K562 (cell line): ENCODE data around the gene DCAF12. TPM values are rescaled to one million over a fixed set of nuclear protein-coding genes. Genes with fewer than 3 reads are reported as not detected.

Source experiments
- ATAC-seq: fragments of 200-7000 bp; cut with Tn5 transposase; 3 replicates; pipeline ENCODE4 v1.9.1; 2020; ENCODE audit warnings: moderate library complexity
- BruUV-seq: library from RNA; stranded (reverse); fragments of 400-500 nt; replicated peaks from 2 replicates; lab custom pipeline; 2021; lab: Mats Ljungman, UMichigan
- CTCF ChIA-PET: fragments of 300-600 bp; formaldehyde crosslinking; extraction: SDS; loops from one replicate; lab custom pipeline; 2021; ENCODE audit warnings: low intra/inter-chr PET ratio; lab: Yijun Ruan, JAX
- POLR2A ChIA-PET: fragments of 300-600, 350-650 bp; sonication (Branson Sonifier 250); formaldehyde crosslinking; extraction: SDS; loops from one replicate; lab custom pipeline; 2021; ENCODE audit warnings: antibody characterized with exemption, inconsistent platforms; lab: Yijun Ruan, JAX
- DNase-seq, 4 experiments: peaks; one replicate each; pipeline versions ENCODE4 v3.0.0 to v3.0.0-alpha.2; 2011 to 2018; ENCODE audit warnings: low spot score in 3 of 4, mixed read lengths in 3 of 4; ENCODE audit errors: extremely low read depth in 1 of 4
- FAIRE-seq: peaks from 2 replicates; lab custom pipeline; 2011; peaks lifted over from hg19 to GRCh38; lab: Jason Lieb, UNC
- H2AFZ ChIP-seq: 2 replicates; pipeline ENCODE4 v1.6.0; 2011; ENCODE audit warnings: low read depth, low read length, control low read depth, inconsistent platforms
- H3K27ac ChIP-seq: fragments of 200-600 bp; 3 replicates; pipeline ENCODE4 v1.8.0; 2011; ENCODE audit warnings: low read depth, mild to moderate bottlenecking, control low read depth, inconsistent platforms, low read length, moderate library complexity, mixed read lengths; ENCODE audit errors: extremely low read depth
- H3K27me3 ChIP-seq, 2 experiments: fragments of 300-600 bp in 1 of 2; 2 replicates in 1 of 2; 3 replicates in 1 of 2; pipeline versions ENCODE4 v1.6.0 to v1.8.0; 2011; ENCODE audit warnings: inconsistent platforms in 2 of 2, low read length in 2 of 2, mild to moderate bottlenecking in 1 of 2, mixed read lengths in 1 of 2, moderate library complexity in 1 of 2; ENCODE audit not compliant: control insufficient read depth in 2 of 2, insufficient read depth in 2 of 2
- H3K36me3 ChIP-seq: fragments of 300-600 bp; 3 replicates; pipeline ENCODE4 v1.8.0; 2011; ENCODE audit warnings: mild to moderate bottlenecking, low read length, inconsistent platforms; ENCODE audit not compliant: control insufficient read depth, insufficient read depth
- H3K4me1 ChIP-seq, 2 experiments: fragments of 200-600 bp in 1 of 2; replicated peaks in 1 of 2; 2 replicates in 1 of 2; 3 replicates in 1 of 2; pipeline versions ENCODE4 v1.5.1 to v1.8.0; 2011; ENCODE audit warnings: inconsistent platforms in 2 of 2, low read length in 2 of 2, mild to moderate bottlenecking in 1 of 2, mixed read lengths in 1 of 2, moderate library complexity in 1 of 2; ENCODE audit not compliant: control insufficient read depth in 2 of 2, insufficient read depth in 2 of 2
- H3K4me2 ChIP-seq: 2 replicates; pipeline ENCODE4 v1.6.1; 2011; ENCODE audit warnings: low read length, control low read depth, inconsistent platforms, mixed read lengths; ENCODE audit not compliant: insufficient read depth
- H3K4me3 ChIP-seq: fragments of 200-600 bp; sonication (generic), shearing (Covaris generic); 2 replicates; pipeline ENCODE4 v1.5.1; 2016; ENCODE audit warnings: control low read depth, inconsistent platforms
- H3K79me2 ChIP-seq: fragments of 200-600 bp; 3 replicates; pipeline ENCODE4 v1.8.0; 2011; ENCODE audit warnings: low read length, inconsistent platforms; ENCODE audit not compliant: control insufficient read depth, insufficient read depth
- H3K9ac ChIP-seq, 2 experiments: 2 replicates each; pipeline versions ENCODE4 v1.6.0 to v1.6.1; 2011; ENCODE audit warnings: low read depth in 2 of 2, low read length in 2 of 2, control low read depth in 1 of 2, inconsistent platforms in 1 of 2, mild to moderate bottlenecking in 1 of 2, mixed read lengths in 1 of 2; ENCODE audit not compliant: insufficient read depth in 1 of 2
- H3K9me1 ChIP-seq: one replicate; pipeline ENCODE4 v1.6.0; 2011; ENCODE audit warnings: inconsistent platforms, mild to moderate bottlenecking, low read length, moderate library complexity; ENCODE audit not compliant: control insufficient read depth, insufficient read depth
- H3K9me3 ChIP-seq: replicated peaks from 2 replicates; pipeline ENCODE4 v1.5.1; 2011; ENCODE audit warnings: low read depth, low read length, inconsistent platforms; ENCODE audit not compliant: control insufficient read depth, insufficient read depth
- H4K20me1 ChIP-seq: replicated peaks from 2 replicates; pipeline ENCODE4 v1.6.1; 2011; ENCODE audit warnings: low read length, inconsistent platforms, mixed read lengths; ENCODE audit not compliant: control insufficient read depth, insufficient read depth
- COPS2 ChIP-seq: fragments of 450-650 bp; conservative IDR thresholded peaks from 2 replicates; pipeline ENCODE4 v1.6.1; 2016; ENCODE audit warnings: mild to moderate bottlenecking, moderate library complexity
- FOS ChIP-seq: IDR thresholded peaks from 3 replicates; pipeline ENCODE4 v1.6.1; 2011; ENCODE audit not compliant: insufficient read length; ENCODE audit errors: extremely low read depth
- JUN ChIP-seq, 2 experiments: sonication (generic) in 1 of 2; formaldehyde crosslinking in 1 of 2; IDR thresholded peaks; 2 replicates each; pipeline versions ENCODE4 v1.6.1 to v1.8.0; 2012 to 2022; ENCODE audit warnings: borderline replicate concordance in 2 of 2, mild to moderate bottlenecking in 2 of 2, improper control_type of control experiment in 1 of 2, low read depth in 1 of 2, low read length in 1 of 2, missing genetic modification reagents in 1 of 2
- MCM3 ChIP-seq: fragments of 450-650 bp; IDR thresholded peaks from 2 replicates; pipeline ENCODE4 v1.6.1; 2016
- MEIS2 ChIP-seq: fragments of 450-650 bp; IDR thresholded peaks from 2 replicates; pipeline ENCODE4 v1.6.1; 2014; ENCODE audit warnings: mild to moderate bottlenecking; ENCODE audit not compliant: partially characterized antibody
- NCOA4 ChIP-seq: fragments of 450-650 bp; IDR thresholded peaks from 2 replicates; pipeline ENCODE4 v1.6.1; 2018; ENCODE audit warnings: mild to moderate bottlenecking; ENCODE audit not compliant: partially characterized antibody
- POLR2H ChIP-seq: IDR thresholded peaks from 2 replicates; pipeline ENCODE4 v1.6.1; 2016; ENCODE audit warnings: missing genetic modification characterization, low read depth, mild to moderate bottlenecking, control low read depth, missing compliant biosample characterization, moderate library complexity
- ZNF280B ChIP-seq: fragments of 250-450 bp; sonication (Bioruptor Pico); IDR thresholded peaks from 2 replicates; pipeline ENCODE4 v1.5.1; 2021; ENCODE audit warnings: mild to moderate bottlenecking
- ZNF407 ChIP-seq: fragments of 450-650 bp; IDR thresholded peaks from 2 replicates; pipeline ENCODE4 v1.6.1; 2016; ENCODE audit warnings: low read depth
- WGBS: fragments of 100-300 bp; shearing (Covaris generic); methylation state at CpG from one replicate; pipeline ENCODE4 v1.1.6; 2016; ENCODE audit warnings: low coverage, mixed read lengths; ENCODE audit not compliant: insufficient coverage; ENCODE audit errors: missing lambda C conversion rate; 5-methylcytosine and 5-hydroxymethylcytosine counted together
- in situ Hi-C: fragments of 300-500 bp; cut with MboI; formaldehyde crosslinking; loops from 4 replicates; pipeline ENCODE4 v1.15.0; 2018; ENCODE audit warnings: inconsistent platforms, mixed read lengths
- intact Hi-C: fragments of 100-400 bp; cut with micrococcal nuclease; formaldehyde crosslinking; loops from 2 replicates; pipeline ENCODE4 v1.14.2; 2022
- polyA plus RNA-seq, 8 experiments: library from polyadenylated mRNA; depleted of rRNA in 4 of 8; stranded (reverse) in 5 of 8; unstranded in 3 of 8; fragments of >200 nt; fragmentation: Nextera tagmentation in 2 of 8; fragmentation: Illumina TruSeq in 1 of 8; extraction: Ambion mirVana in 2 of 8; extraction: Trizol in 1 of 8; gene quantifications; 2 replicates each; pipeline versions ENCODE4 v1.2.1 to v1.2.3, GENCODE V29; 2011 to 2014; ENCODE audit warnings: inconsistent platforms in 1 of 8, missing spikeins in 1 of 8
- total RNA-seq, 7 experiments: library from RNA; depleted of rRNA in 6 of 7; stranded (reverse); fragments of >200 nt in 6 of 7; fragmentation: Illumina TruSeq in 2 of 7; extraction: Trizol in 2 of 7; gene quantifications; 2 replicates each; pipeline versions ENCODE4 v1.2.1 to v1.2.3, GENCODE V29; 2011 to 2021; ENCODE audit warnings: low replicate concordance in 1 of 7
- TF ChIP-seq, protein P1 (sequence below): fragments of 250-450 bp; sonication (Bioruptor Pico); IDR thresholded peaks from 2 replicates; pipeline ENCODE4 v1.9.0; 2021; ENCODE audit warnings: mild to moderate bottlenecking
- TF ChIP-seq, protein P2 (sequence below): sonication (generic); formaldehyde crosslinking; IDR thresholded peaks from 2 replicates; pipeline ENCODE4 v1.9.0; 2022; ENCODE audit warnings: mild to moderate bottlenecking, missing genetic modification reagents

The DCAF12 gene
- total and polyA plus RNA-seq, 9 of the 15 experiments (the other 6 are each of a cell fraction or from before 2014, with no cell fraction given): 10.9 to 59.6 (median 30.8) TPM

DNA sequence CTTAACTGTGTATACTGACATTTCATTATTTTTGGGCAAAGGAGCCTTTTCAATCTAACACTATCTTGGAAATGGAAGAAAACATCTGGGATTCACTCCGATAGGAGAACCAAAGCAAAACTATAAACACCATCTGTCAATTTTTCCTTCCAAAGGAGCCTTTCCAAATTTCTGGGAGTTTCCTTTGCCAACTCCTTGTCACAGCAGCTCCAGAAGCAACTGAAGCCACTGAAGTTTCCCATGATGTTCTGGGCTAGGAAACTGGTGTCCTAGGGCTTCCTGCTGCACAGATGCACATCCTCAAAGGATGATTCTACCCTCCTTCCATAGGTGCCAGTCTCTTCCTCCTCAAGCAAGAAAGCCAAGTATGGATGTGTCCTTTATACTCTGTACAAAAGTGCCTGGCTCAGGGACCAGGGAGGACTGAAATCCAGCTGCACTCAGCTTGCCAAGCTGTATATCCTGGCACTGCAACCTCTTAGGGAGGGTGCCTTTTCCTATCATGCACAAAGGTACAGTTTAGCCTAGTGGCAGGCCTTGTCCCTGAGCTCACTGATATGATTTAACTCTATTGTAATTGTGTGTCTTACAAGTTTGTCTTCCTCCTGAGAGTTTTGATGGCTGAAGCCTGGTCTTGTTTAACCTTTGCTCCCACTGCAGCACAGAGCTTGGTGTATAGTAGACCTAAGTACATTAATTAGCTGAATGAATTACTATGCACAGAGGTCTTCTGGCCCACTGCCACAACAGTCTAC lies 43.9 kb upstream of the DCAF12 start:
- Histone ChIP-seq H2AFZ (no peak overlapping the region), H4K20me1 (no peaks in the 10 kb centered on the region), H3K36me3 (no peaks in the 10 kb centered on the region), H3K27ac (no peak overlapping the region), H3K9ac (no peak overlapping the region), H3K4me2 (no peak overlapping the region), H3K4me3 (no peak overlapping the region), H3K79me2 (no peaks in the 10 kb centered on the region), H3K4me1 (no peaks in the 10 kb centered on the region), H3K27me3 (no peaks in the 10 kb centered on the region), H3K9me1 (no peaks in the 10 kb centered on the region), H3K9me3 (no peaks in the 10 kb centered on the region)
- 83% methylated on average over 1 of the region's 1 CpG for WGBS
- intact Hi-C loops (no loop called here), in situ Hi-C loops (no loop called here)
- no peak for FAIRE-seq
- BruUV-seq: no TSS peak
- ChIA-PET POLR2A (interaction anchor here (0.5 to 1.4 kb wide), 3 partner anchors 8 to 19 kb away, joined by 3 to 4 read pairs (median 3); partner anchors contain the start of gene UBAP1), CTCF (no interaction called here)
- no peak; the same call in 2 of the 3 replicates for ATAC-seq
- DNase-seq: no peak
- TF ChIP-seq ZNF407 (no peak), NCOA4 (no peak), FOS (no peak), MEIS2 (no peak), MCM3 (no peak), POLR2H (no peak), COPS2 (no peak), ZNF280B (CRISPR knock-in tag) (no peak), JUN (IDR thresholded peaks at IDR 0.05; ENCODE audit: borderline replicate concordance, low read depth, low read length) (no peak), JUN (CRISPR knock-in tag; IDR thresholded peaks at IDR 0.05; ENCODE audit: borderline replicate concordance) (no peak)
- TF ChIP-seq, protein P1, sequence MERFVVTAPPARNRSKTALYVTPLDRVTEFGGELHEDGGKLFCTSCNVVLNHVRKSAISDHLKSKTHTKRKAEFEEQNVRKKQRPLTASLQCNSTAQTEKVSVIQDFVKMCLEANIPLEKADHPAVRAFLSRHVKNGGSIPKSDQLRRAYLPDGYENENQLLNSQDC: no peak
- TF ChIP-seq, protein P2, sequence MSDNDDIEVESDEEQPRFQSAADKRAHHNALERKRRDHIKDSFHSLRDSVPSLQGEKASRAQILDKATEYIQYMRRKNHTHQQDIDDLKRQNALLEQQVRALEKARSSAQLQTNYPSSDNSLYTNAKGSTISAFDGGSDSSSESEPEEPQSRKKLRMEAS (CRISPR knock-in tag): no peak
